Uterus (tissue), 2 donors: ENCODE measurements around the gene CCL14.

Experiments
- CTCF ChIP-seq, 4 experiments: fragments of 200-600 bp in 2 of 4; fragments of 450-650 bp in 2 of 4; sonication (generic) in 2 of 4; IDR thresholded peaks; one replicate each; pipeline ENCODE4 v1.5.1; 2016 to 2019; ENCODE audit warnings: antibody characterized with exemption in 4 of 4, mild to moderate bottlenecking in 2 of 4, moderate library complexity in 1 of 4
- POLR2A ChIP-seq, 2 donors: fragments of 450-650 bp; IDR thresholded peaks; one replicate each; pipeline ENCODE4 v1.6.1; 2016; ENCODE audit warnings: antibody characterized with exemption in 2 of 2, mild to moderate bottlenecking in 1 of 2, moderate library complexity in 1 of 2

DNA sequence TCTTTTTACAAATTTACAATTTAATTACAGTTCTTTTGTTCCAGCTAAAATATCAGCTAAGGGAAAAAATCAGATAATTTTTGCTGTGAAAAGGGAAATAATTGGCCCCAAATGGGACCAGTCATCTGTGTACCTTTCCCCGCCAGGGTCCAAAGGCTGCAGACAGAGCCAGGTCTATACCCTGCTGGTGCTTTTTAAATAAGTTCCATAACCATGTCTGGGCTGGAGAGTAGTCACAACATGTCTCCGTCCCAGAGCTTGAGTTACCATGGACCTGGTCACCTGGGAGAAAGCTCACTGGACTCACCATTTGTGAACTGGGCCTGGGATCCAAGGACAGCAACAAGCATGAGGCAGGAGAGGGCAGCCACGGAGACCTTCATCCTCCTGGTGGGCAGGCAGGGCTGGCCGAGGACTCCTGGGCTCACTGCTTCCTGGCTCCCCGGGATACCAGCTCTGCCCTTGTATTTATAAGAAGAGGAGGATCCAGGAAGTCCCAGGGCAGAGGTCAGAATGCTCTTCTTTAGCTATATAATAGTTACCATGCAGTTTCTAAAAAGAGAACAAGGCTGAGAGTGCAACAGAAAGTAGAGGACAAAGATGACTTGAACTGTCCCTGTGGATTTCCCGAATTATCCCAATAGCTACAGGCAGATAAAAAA is 14.7 kb upstream of the CCL14 start, which contains the start of gene CCL15:
- TF ChIP-seq CTCF (IDR thresholded peaks at IDR 0.05): no peak
- no peak for TF ChIP-seq POLR2A (IDR thresholded peaks at IDR 0.05)
